ENCODE measurements around the gene MFSD6. TPM values are rescaled to one million over a fixed set of nuclear protein-coding genes. Genes with fewer than 3 reads are reported as not detected.

Gene MFSD6
- total RNA-seq, 2 donors from 2014 or later: 61.0 to 75.1 TPM

DNA sequence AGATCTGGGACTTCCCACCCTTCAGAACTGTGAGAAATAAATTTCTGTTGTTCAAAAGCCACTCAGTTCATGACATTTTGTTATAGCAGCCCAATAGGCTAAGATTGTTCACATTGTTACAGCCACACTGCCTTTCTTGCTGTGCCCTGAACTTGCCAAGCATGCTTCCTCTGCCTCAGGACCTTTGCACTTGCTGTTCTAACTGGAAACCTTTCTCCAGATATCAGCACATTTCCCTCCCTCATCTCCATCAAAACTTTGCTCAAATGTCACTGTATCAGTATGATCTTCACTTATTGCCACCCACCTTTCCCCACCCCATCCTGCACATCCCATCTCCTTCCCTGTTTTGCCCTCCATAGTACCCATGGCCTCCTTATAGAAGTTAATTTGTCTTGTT lies 32.1 kb upstream of the MFSD6 start:
- Histone ChIP-seq H3K4me1 (ENCODE audit: control insufficient read depth in 1 of 2, low read depth in 2 of 2) (peaks cover 0 to 12% of the 10 kb centered on the region in 2 donors), H3K27me3 (replicated peaks; ENCODE audit: insufficient read depth) (no peaks in the 10 kb centered on the region), H3K4me3 (no peak overlapping the region), H3K36me3 (peaks cover 4% of the 10 kb centered on the region), H3K9me3 (no peaks in the 10 kb centered on the region), H3K27ac (no peak overlapping the region)
- ATAC-seq (ENCODE audit: insufficient number of reproducible peaks, low FRiP score, low read depth) (no peak), DNase-seq (ENCODE audit: low spot score) (no peak)
- TF ChIP-seq, protein P1, sequence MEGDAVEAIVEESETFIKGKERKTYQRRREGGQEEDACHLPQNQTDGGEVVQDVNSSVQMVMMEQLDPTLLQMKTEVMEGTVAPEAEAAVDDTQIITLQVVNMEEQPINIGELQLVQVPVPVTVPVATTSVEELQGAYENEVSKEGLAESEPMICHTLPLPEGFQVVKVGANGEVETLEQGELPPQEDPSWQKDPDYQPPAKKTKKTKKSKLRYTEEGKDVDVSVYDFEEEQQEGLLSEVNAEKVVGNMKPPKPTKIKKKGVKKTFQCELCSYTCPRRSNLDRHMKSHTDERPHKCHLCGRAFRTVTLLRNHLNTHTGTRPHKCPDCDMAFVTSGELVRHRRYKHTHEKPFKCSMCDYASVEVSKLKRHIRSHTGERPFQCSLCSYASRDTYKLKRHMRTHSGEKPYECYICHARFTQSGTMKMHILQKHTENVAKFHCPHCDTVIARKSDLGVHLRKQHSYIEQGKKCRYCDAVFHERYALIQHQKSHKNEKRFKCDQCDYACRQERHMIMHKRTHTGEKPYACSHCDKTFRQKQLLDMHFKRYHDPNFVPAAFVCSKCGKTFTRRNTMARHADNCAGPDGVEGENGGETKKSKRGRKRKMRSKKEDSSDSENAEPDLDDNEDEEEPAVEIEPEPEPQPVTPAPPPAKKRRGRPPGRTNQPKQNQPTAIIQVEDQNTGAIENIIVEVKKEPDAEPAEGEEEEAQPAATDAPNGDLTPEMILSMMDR (IDR thresholded peaks at IDR 0.05): no peak

DNA sequence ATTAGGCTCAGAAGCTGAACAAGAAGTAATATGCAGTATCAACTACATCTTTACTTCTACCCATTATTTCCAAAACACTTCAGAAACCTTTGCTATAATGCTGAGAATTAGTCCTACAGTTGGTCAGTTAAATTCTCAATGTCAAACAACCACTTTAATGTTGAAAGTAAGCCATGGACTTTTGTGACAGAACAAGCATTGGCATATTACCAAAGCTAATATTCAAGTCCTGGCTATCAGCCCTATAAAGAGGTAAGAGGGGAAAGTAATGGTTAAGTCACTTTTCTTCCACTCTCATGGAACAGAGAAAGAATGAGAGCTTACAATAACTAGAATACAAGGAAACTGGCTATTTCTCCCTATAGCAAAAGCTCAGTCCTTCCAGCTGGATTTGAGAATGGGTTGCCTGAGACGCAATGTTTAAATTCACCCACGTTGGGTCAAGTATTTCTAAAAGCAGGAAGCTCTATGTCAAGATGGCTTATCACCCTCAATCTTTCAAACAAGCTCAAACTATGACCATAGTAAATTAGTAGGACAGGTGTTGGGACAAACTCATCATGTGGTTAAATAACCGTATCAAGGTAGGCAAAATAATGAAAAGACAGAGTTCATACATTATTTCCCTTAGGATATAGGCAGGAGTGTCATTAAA lies 31.4 kb upstream of the MFSD6 start:
- TF ChIP-seq, protein P1 (IDR thresholded peaks at IDR 0.05): no peak
- Histone ChIP-seq H3K27ac (no peak overlapping the region), H3K36me3 (no peaks in the 10 kb centered on the region), H3K9me3 (no peaks in the 10 kb centered on the region), H3K27me3 (replicated peaks; ENCODE audit: insufficient read depth) (no peaks in the 10 kb centered on the region), H3K4me3 (no peak overlapping the region), H3K4me1 (ENCODE audit: control insufficient read depth in 1 of 2, low read depth in 2 of 2) (peaks cover 0 to 6% of the 10 kb centered on the region in 2 donors)
- DNase-seq (ENCODE audit: low spot score) (no peak), ATAC-seq (ENCODE audit: insufficient number of reproducible peaks, low FRiP score, low read depth) (no peak)

DNA sequence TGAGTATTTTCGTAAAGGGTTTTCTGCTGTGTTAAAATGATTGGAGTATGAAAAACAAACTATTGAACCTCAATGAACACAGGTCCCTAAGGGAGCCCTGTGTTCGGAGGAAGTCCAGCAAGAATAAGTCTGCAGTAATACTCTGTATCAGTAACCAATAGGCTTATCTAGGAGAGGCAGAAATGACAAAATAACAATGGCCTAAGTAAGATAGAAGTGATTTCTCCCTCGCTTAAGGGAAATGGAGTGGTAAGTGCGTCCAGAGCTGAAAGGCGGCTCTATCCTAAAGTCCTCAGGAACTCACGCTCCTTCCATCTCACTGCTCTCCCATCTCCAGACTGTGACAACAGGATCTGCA lies 29.3 kb upstream of the MFSD6 start:
- ATAC-seq (ENCODE audit: insufficient number of reproducible peaks, low FRiP score, low read depth) (no peak), DNase-seq (ENCODE audit: low spot score) (no peak)
- no peaks in the 10 kb centered on the region for H3K4me1 ChIP-seq (ENCODE audit: control insufficient read depth in 1 of 2, low read depth in 2 of 2)
- no peaks in the 10 kb centered on the region for H3K27me3 ChIP-seq (replicated peaks; ENCODE audit: insufficient read depth)
- H3K4me3 ChIP-seq: no peak overlapping the region
- H3K27ac ChIP-seq: no peak overlapping the region
- TF ChIP-seq, protein P1 (IDR thresholded peaks at IDR 0.05): no peak
- no peaks in the 10 kb centered on the region for H3K36me3 ChIP-seq
- no peaks in the 10 kb centered on the region for H3K9me3 ChIP-seq

DNA sequence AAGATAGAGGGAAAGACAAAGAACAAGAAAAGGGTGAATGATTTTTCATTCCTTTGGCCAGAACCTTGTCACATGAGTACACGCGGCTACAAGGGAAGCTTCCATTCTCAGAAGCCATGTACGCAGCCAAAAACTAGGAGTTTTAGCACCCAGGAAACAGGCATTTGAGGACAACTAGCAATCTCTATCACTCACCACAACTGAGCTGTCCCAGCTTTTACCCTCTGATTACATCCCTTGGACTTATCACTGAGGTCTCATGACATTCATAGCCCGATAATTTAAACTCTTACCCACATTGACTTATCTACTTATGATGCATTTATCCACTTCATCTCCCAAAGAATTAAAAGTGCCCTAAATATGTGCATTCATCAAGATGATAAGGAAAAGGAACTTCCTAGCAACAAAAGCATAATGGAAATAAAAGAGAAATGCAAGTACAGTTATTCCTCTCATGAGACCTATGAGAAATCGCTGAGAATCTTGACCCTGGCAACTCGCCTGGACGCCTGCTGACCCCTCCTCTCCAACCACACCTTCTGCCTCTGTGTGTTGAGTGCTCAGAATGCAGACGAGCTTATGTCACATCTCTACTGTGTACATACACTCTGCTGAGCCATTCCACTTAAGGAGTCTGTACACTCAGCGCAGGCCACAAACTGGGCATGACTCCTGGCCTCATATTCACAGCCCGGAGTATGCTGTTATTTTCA lies 28.7 kb upstream of the MFSD6 start:
- ATAC-seq (ENCODE audit: insufficient number of reproducible peaks, low FRiP score, low read depth) (no peak), DNase-seq (ENCODE audit: low spot score) (no peak)
- Histone ChIP-seq H3K4me1 (ENCODE audit: control insufficient read depth in 1 of 2, low read depth in 2 of 2) (no peaks in the 10 kb centered on the region), H3K36me3 (no peaks in the 10 kb centered on the region), H3K27ac (no peak overlapping the region), H3K27me3 (replicated peaks; ENCODE audit: insufficient read depth) (no peaks in the 10 kb centered on the region), H3K4me3 (no peak overlapping the region), H3K9me3 (no peaks in the 10 kb centered on the region)
- TF ChIP-seq, protein P1 (IDR thresholded peaks at IDR 0.05): no peak

DNA sequence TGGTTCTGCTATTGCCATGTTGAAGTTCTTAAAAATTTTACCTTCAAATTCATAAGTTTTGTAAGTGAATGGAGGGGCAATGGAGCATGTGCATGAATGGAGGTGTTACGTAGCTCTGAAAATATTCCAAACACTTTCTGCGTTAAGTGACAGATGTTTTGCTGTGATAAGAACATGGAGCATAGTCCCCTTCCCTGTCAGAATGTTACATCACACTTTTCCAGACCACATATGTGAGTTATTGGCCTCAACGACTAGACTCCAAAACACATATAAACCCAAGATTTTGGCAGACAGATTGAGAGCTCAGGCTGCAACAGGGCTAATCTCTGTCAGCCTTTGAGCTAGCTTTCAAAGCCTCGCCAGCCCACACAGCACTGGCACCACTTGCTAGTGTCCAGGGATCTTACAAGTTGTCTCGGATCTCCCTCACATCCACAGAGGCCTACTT lies 27.2 kb upstream of the MFSD6 start:
- Histone ChIP-seq H3K27ac (no peak overlapping the region), H3K36me3 (no peaks in the 10 kb centered on the region), H3K27me3 (replicated peaks; ENCODE audit: insufficient read depth) (no peaks in the 10 kb centered on the region), H3K9me3 (no peaks in the 10 kb centered on the region), H3K4me1 (ENCODE audit: control insufficient read depth in 1 of 2, low read depth in 2 of 2) (no peaks in the 10 kb centered on the region), H3K4me3 (no peak overlapping the region)
- TF ChIP-seq, protein P1 (IDR thresholded peaks at IDR 0.05): no peak
- ATAC-seq (ENCODE audit: insufficient number of reproducible peaks, low FRiP score, low read depth): no peak
- no peak for DNase-seq (ENCODE audit: low spot score)

All from thoracic aorta (tissue), 2 donors.